Measurements from ENCODE around the gene PEX14.

GRCh38 chr1:10623686-10624145, 149.0 kb downstream of the PEX14 start:
- no peak for TF ChIP-seq CTCF (conservative IDR thresholded peaks at IDR 0.05; ENCODE audit: low read depth in 2 of 2)
- no peak for TF ChIP-seq JUNB (IDR thresholded peaks at IDR 0.05; ENCODE audit: unreplicated experiment)
- TF ChIP-seq CREB1 (CRISPR knock-in tag; IDR thresholded peaks at IDR 0.05; ENCODE audit: low read depth), result no peak
- no peak for TF ChIP-seq POLR2AphosphoS5 (IDR thresholded peaks at IDR 0.05; ENCODE audit: low read depth)
- no peak for TF ChIP-seq EZH2phosphoT487 (IDR thresholded peaks at IDR 0.05; ENCODE audit: unreplicated experiment)
- TF ChIP-seq, protein P1, sequence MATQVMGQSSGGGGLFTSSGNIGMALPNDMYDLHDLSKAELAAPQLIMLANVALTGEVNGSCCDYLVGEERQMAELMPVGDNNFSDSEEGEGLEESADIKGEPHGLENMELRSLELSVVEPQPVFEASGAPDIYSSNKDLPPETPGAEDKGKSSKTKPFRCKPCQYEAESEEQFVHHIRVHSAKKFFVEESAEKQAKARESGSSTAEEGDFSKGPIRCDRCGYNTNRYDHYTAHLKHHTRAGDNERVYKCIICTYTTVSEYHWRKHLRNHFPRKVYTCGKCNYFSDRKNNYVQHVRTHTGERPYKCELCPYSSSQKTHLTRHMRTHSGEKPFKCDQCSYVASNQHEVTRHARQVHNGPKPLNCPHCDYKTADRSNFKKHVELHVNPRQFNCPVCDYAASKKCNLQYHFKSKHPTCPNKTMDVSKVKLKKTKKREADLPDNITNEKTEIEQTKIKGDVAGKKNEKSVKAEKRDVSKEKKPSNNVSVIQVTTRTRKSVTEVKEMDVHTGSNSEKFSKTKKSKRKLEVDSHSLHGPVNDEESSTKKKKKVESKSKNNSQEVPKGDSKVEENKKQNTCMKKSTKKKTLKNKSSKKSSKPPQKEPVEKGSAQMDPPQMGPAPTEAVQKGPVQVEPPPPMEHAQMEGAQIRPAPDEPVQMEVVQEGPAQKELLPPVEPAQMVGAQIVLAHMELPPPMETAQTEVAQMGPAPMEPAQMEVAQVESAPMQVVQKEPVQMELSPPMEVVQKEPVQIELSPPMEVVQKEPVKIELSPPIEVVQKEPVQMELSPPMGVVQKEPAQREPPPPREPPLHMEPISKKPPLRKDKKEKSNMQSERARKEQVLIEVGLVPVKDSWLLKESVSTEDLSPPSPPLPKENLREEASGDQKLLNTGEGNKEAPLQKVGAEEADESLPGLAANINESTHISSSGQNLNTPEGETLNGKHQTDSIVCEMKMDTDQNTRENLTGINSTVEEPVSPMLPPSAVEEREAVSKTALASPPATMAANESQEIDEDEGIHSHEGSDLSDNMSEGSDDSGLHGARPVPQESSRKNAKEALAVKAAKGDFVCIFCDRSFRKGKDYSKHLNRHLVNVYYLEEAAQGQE (IDR thresholded peaks at IDR 0.05; ENCODE audit: unreplicated experiment), result no peak
- TF ChIP-seq EZH2 (IDR thresholded peaks at IDR 0.05; ENCODE audit: low read depth, unreplicated experiment), result no peak

Data from GM23338 (cell line).